Stimulated activated CD4-positive, alpha-beta T cell treated with anti-CD3 and anti-CD28 coated beads, Interleukin-2, amount 100 ng/mL, for 4 hours (primary cell): ENCODE results near the gene MBD5.
"Not testable (repeated sequence)": the region's sequence is repeated elsewhere in the genome, so short reads cannot be mapped to it uniquely, and the experiment has no call there.

Experiments used
- DNase-seq: peaks from one replicate; pipeline ENCODE4 v3.0.0-alpha.2; 2020; ENCODE audit warnings: low read depth

The MBD5 gene

DNA sequence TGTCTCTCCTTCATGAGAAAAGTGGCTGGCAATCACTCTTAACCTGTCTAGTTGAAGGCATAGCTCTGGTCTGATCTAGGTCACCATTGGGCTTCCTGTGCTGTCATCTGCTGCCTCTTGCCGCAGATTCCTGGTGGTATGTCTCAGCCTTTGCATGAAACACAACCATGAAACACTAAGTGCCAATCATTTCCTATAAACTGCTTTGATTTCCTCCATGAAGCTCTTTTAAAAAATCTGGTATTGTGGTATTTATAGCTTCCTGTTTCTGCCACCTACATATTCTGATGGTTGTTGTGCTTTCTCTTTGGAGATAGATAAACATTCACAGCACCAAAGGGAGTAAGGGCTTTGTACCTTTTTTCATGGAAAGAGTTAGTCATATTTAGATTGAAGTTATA is 503.6 kb downstream of the MBD5 start:
- peak; percentile 56 for DNase-seq

DNA sequence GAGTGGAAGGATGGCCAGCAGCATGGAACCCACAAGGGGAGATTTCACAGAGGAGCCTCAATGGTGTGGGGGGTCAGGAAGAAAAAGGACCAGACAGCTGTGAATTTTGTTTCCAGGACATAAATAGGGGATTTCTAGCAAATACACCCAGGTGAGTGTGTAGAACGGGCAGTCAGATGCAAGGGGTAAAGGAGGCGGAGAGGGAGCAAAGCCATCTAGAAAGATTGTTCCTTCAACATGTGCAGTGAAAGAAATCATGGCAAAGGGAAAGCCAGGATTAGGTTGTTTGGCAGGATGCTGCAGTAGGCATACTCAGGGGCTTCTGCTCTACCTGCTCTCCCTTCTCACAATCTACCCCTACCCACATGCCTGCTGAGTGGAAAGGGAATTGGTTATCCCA is 504.2 kb downstream of the MBD5 start:
- no peak for DNase-seq

DNA sequence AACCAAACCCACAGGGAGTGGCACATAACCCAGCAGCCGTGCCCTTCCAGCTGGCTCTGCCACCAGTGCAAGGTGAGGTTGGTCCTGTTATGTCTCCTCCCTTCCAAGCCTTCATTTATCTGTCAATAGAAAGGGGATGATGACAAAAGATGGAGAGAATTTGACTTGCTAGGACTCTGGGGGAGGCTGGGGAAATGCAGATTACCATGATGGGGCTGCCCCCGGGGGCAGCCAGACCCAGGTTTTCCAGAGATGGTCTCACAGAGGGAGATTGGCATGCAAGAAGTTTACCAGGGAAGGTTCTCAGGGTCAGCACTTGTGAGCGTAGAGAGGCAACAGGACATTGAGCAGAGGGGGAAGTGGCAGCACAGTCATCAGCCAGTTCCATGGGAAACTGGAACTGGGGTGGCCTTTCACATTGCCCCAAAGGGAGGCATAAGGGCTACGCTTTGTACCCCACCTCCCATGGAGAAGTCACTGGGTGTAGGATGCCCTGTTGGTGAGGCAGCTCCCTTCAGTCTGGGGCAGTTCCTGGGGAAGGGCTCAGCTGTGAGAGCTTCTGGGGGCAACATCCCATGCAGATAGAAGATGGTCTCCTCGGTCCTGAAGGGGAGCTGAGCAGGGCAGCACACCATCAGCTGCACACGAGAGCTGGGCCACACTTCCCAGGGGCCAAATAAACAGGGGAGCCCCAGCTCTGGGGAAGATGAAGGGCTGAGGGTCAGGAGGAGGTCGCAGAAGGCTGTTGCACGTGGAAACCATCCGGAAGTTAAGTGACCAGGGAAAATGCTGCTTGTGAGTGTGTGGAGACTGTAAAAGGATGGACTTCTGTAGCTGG is 505.8 kb downstream of the MBD5 start:
- DNase-seq: no peak

DNA sequence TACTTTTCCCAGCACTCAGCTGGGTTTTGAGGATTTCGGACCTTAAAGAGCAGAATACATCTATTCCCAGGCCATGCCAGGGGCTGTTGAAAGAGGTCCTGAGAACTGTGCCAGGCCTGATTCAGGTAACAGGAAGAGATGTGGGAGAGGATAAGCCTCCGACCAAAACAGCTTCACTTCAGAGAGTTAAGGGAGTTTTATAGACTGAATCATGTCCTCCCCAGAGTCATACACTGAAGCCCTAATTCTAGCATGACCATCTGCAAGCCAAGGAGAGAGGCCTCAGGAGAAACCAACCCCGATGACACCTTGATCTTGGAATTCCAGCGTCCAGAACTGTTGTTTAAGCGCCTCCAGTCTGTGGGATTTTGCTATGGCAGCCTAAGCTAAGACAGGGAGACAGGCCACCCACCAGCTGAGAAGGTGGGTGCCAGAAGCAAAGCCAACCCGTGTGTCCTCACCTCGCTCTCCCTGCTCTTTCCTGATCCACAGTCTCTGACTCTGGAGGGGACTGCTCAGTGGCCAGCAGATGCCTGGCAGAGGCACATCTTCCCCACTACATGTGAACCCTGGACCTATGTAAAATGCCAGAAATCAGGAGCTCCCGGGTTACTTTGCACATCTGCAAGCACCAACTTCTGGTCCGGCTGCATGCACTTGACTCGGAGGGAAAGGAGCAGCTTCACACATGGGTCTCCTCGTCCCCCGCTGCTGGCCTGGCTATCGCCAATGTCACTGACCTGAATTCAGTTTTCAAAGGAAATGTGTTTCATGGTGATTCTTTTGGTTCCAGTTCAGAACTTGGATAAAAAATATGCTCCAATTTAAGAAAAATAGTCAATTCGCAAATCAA is 506.8 kb downstream of the MBD5 start:
- DNase-seq: no peak

DNA sequence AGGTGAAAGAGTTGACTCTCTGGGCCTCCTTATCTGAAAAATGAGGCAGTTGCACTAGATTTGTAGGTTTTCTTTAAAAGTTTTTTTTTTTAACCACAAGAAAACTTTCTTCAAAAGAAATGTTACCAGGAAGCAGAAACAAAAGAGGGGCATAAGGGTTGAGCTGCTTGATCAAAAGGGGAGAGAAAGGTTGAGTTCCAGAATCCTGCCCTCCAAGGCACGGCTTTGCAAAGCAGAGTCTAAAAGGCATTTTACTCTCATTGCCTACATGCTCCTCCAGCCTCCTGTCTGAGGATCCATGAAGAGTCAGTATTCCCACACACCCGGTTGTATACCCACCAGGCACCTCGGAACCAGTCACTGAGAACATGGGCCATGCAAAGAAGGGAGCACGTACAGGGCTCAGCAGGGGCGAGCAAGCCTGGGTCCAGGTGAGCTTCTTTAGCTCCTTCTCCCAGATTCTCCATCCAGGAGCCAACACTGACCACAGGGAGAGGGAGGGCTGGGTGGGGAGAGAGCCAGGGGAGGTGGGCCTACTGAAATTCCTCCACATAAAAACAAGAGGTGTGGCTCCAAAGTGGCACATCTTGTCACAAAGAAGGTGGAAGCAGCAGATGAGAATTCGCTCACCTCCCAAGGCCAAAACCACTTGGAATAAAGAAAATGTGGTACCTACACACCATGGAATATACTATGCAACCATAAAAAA is 507.6 kb downstream of the MBD5 start:
- no peak for DNase-seq

DNA sequence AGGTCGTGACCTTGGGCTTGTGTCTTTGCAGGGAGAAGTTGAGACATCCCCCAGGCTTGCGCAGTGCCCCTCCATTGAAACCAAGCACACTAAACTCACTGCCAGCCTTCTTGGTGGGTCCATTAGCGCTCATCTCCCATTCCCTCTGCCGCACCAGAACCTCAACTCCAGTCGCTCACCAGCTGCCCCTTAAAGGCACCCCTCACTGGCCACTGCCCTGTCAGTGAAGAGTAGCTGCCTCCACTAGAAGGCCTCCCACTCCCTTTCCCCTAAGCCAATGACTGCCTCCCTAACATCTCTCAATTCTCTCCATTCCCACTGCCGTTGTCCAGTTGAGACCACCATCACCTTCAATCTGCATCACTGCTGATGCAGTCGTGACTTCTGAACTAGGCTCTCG is 508.9 kb downstream of the MBD5 start:
- no peak for DNase-seq

DNA sequence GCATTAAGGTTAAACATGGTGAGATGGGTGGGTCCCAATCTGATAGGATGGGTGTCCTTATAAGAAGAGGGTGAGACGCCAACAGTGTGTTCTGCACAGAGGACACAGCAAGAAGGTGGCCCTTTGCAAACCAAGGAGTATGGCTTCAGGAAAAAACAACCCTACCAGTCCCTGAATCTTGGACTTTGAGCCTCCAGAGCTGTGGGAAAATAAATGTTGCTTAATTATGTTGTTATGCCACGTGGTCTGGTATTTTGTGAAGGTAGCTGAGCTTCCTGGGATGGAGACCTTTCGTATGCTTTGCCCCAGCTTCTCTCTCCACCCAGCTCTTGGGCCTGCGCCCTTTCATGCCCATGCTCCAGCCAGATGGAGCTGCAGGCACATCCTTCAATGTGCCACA is 509.5 kb downstream of the MBD5 start:
- DNase-seq: no peak

DNA sequence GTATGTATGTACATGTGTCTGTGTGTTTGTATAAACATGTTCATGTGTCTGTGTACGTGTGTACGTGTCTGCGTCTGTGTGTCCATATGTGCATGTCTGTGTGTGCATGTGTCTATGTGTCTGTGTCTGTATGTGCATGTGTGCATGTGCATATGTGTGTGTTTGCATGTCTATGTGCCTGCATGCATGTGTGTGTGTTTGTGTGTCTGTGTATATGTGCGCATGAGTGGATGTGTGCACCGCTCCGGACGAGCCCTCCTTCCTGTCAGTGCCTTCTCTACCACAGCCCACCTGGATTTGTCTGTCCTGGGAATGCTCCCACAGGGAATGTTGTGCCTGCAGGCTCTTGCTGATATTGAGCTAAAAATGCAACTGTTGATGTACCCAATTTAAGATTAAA is 510.3 kb downstream of the MBD5 start:
- DNase-seq: no peak

DNA sequence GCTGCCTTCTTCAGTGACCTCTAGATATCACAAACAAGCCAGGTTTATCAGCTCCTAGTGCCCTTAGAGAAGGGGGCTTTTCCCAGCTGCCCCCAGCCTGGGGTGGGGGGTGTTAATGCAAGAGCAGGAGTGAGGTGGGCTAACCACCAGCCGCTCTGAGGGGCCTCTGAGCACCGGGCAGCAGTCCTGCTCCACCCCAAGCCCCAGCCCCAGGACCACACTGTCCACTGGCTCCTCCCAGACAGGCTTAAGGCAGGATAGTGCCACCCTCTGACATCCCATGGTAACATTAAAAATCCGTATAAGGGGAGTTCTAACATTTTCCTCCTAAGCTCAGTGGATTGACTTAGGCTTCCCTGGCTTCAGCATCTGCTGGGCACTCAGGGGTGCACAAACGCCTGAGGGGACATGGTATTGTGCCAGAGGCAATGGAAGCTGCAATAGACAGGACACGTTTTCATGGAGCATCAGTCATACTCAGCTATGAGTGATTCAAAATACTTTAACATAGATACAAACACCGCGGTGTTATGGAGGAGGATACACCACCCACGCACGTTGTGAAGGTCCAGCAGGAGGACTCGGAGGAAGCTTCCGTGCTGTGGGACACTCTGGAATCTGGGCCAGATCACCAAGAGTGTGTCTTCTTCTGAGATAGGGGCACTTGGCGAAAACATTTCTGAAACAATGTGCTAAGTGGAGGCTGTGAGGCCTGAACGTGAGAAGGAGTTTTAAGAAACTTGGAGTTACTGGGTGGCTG is 511.0 kb downstream of the MBD5 start:
- no peak for DNase-seq

DNA sequence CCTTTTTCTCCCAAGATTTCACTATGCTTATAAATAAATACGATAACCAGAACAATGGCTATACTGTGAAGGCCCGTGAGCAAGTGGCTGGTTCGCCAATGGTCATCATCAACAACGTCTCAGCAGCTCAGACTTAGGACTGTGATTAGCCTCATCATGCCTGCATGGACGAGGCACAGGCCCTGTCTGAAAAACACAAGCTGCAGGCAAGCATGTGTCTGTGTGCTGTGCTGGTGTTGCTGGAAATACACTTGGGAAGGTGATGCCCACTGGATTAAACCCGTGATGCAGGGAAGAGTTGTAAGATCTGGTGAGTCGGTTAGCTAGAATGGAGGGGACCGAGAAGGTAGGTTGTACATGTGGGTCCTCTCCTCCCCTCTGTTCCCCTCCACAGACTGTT is 512.1 kb downstream of the MBD5 start:
- DNase-seq: no peak

DNA sequence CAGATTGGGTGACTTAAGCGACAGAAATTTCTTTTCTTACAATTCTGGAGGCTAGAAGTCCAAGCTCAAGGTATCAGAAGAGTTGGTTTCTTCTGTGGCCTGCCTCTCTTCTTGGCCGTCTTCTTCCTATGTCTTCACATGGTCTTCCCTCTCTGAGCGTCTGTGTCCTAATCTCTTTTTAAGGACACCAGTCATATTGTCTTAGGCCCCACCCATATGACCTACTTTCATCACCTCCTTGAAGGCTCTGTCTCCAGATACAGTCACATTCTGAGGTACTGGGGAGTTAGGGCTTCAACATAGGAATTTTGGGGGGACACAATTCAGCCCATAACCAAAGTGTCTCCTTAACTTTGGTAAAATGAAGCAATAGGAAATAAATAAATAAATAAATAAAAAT is 512.8 kb downstream of the MBD5 start:
- no peak for DNase-seq

DNA sequence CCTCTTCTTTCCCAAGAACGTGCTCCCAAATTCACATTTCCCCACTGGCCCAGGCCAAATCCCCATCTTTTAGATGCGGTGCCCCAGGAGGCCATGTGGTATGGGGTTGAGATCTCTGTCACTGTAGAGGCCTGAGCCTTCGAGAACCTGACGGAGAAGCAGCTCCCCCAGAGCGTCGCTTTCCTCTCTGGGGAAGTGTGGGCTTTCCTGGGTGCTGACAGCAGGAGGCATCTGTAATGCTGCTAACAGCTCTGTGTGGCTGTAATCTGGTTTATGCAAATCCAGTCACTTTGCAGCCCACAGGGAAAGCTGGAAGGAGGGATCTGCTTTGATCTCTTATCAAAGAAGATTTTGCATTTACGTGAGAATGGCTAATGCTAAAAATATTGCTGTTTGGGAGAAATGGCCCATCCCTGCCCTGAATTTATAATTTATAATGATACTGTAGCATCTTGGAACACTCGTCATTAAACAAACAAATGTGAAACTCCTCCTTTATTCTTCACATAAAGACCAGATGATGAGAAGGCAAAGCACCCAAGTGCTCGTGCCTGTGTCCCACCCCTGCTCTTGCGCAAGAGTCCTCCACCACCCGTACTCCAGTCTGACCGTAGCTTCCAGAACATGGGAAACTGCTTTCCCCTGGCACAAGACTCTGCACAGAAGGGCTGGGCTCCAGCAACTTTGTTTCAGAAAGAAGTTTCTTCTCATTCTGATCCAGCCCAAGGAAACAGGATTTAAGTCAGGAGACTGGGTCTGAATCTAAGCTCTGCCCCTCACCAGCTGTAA is 513.7 kb downstream of the MBD5 start:
- no peak for DNase-seq

DNA sequence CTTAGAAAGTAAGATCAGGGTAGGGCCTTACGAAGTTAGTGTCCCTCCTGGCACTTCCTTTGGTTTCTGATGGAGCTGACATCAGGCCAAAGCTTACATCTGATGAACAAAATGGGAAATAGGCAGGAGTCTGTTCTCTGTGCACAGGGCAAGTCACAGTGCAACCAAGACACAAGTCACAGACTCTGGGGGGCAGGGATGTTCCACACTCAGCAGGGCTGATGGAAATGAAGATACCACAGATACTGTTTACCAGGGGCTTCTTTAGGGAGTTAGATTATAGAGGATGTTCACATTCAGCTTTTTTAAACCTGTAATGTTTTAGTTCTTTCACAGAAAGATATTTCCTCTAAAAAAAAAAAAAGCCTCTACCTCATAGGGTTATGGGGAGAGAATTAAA is 517.5 kb downstream of the MBD5 start:
- no peak for DNase-seq

DNA sequence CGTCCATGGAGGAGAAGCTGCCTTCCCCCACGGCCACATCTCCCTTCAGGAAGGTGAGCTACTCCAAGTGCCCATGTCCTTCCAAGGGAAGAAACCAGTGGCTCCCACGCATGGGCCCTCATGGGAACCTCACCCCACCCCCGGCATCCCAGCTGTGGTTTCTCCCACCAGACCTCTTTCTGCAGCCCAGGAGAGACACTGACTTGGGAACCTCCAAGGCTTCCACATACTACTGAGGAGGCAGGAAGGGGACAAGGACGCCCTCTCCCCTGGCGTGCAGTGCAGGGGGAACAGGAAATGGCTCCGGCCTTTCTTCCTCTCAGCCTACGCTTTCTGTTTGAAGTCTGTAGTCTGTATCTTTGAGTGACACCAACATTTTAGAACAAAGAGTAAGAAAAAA is 519.1 kb downstream of the MBD5 start:
- no peak for DNase-seq

DNA sequence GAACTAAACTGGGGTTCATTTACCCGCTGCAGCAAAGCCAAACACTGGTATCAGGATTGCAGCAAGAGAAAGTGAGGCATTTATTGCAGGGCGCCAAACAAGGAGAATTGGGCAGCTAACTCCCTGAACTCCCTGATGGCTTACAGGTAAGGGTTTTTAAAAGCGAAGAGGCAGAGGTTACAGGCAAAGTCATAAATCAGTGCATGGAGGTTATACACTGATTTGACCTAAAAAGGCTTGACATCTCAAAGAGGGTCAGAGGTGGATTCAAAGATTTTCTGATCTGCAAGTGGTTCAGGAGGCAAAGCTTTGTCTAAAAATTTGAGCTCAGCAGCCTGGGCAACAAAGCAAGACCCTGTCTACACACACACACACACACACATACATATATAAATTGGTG is 520.9 kb downstream of the MBD5 start:
- no peak for DNase-seq

DNA sequence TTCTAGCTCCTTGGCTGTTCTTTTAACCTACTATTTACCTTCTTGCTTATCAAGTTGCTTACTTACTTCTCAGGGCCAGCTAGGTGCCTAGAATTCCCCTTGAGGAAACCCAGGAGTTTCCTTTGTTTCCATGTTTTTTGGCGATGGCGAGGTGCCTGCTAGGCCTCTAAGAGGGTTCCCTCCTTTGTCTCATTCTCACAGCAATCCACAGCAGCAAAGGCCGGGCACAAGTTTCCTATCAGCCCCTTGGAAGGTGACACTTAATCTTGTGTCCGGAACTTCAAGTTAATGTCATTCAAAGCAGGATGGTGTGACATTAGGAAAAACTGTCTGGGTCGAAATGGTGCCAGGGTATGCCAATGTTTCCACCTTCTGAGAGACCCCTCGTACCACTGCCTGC is 521.7 kb downstream of the MBD5 start:
- no peak for DNase-seq

DNA sequence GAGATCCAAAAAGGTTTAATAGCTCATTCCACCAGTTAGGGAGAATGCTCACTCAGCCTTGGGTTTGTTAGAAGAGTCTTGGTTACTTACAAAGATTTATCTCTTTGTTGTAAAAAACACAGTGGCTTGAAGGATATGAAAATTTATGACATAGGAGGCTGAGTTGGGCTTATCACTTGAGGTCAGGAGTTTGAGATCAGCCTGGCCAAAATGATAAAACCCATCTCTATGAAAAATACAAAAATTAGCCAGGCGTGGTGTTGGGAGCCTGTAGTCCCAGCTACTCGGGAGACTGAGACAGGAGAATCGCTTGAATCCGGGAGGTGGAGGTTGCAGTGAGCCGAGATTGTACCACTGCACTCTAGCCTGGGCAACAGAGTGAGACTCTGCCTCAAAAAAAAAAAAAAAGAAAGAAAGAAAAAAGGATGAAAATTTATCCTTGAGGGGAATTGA is 522.2 kb downstream of the MBD5 start:
- not testable (repeated sequence) for DNase-seq

DNA sequence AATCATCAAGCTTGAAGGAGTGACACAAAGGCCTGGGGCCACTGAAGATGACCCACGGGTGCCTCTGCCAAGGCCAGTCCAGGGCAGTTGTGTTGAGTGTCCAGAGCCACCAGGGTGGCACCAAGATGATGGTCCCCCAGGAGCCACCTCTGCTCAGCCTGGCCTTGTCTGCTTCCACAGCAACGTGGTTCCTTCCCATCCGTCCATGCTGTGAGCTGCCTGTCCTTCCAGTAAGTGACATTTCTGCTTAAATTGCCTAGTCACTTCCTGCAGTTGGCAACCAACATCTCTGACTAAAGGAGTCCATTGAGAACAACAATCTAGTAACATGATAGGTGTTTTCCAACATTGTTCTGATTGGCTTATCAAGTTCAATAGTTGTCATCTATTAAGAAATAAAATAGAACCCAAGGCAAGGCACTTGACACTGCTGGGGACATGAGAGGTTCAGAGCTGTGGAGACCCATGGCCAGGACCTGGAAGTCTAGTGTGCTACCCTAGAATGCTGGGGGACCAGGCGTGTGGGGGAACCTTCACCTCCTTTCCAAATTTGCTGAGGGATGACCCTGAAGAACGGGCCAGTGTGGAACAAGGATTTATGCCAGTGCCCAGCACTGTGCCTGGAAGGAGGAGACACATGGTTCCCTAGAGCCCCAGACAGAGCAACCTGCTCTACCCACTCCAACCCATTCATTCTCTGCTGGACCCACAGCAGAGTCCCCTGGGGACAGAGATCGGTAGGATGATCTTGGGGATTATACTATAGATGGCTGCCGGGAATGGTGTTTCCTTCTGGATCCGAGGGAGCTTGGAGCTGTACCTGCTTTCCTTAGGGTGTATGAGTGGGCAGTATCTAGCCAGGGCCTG is 524.7 kb downstream of the MBD5 start:
- peak; percentile 19 for DNase-seq

DNA sequence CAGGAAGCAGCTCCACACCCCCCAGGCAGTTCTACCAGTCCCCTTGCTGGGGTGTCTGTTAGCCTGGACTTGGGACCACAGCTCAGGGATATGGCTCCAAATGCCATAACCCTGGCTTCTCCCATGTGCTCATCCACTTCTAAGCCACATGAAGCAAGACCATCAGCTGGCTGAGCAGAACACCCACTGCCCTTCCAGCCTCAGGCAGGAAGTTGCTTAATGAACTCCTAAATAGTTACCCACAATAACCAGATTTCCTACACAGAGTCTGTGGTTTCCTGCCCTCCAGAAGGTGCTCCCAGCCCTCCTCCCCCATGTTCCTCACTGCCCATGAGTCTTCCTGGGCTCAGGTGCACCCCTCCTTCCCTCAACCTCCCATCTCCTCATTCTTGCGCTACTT is 525.4 kb downstream of the MBD5 start:
- DNase-seq: no peak
